Gastrocnemius medialis (tissue), 4 donors: ENCODE results near the gene KDM4B. TPM values are rescaled to one million over a fixed set of nuclear protein-coding genes. Genes with fewer than 3 reads are reported as not detected.

Experiments used
- ATAC-seq, 2 donors: fragments of 150-250 bp; one replicate each; pipeline ENCODE4 v1.9.1; 2016
- DNase-seq, 2 donors: peaks; one replicate each; pipeline ENCODE4 v3.0.0-alpha.2; 2019
- H3K27ac ChIP-seq, 4 donors: fragments of 200-600 bp; sonication (generic); 1 replicate in 1 of 4; 2 replicates in 3 of 4; pipeline ENCODE4 v1.5.1; 2016 to 2018; ENCODE audit warnings: mild to moderate bottlenecking in 2 of 4, moderate library complexity in 1 of 4
- H3K27me3 ChIP-seq, 3 donors: fragments of 200-600 bp; sonication (generic) in 2 of 3; 1 replicate in 1 of 3; 2 replicates in 2 of 3; pipeline versions ENCODE4 v1.5.1 to v1.6.0; 2016 to 2019; ENCODE audit warnings: mild to moderate bottlenecking in 1 of 3, moderate library complexity in 1 of 3
- H3K36me3 ChIP-seq, 2 donors: fragments of 200-600 bp; sonication (generic) in 1 of 2; one replicate each; pipeline ENCODE4 v1.5.1; 2017 to 2018
- H3K4me1 ChIP-seq, 2 donors: fragments of 200-600 bp; sonication (generic) in 1 of 2; one replicate each; pipeline ENCODE4 v1.5.1; 2016 to 2017; ENCODE audit warnings: mild to moderate bottlenecking in 2 of 2
- H3K4me3 ChIP-seq, 4 donors: fragments of 200-600 bp; sonication (generic) in 3 of 4; 1 replicate in 1 of 4; 2 replicates in 3 of 4; pipeline ENCODE4 v1.5.1; 2016 to 2019; ENCODE audit warnings: mild to moderate bottlenecking in 2 of 4
- H3K9me3 ChIP-seq, 3 donors: fragments of 200-600 bp; sonication (generic) in 2 of 3; 1 replicate in 1 of 3; 2 replicates in 2 of 3; pipeline ENCODE4 v1.5.1; 2016 to 2019
- POLR2A ChIP-seq, 2 donors: fragments of 450-650 bp; IDR thresholded peaks; one replicate each; pipeline ENCODE4 v1.6.1; 2017; ENCODE audit warnings: antibody characterized with exemption in 2 of 2, mild to moderate bottlenecking in 2 of 2, moderate library complexity in 2 of 2
- in situ Hi-C, 4 donors: fragments of 200-750 bp; cut with MboI; loops; one replicate each; pipeline versions ENCODE4 v1.15.0 to v1.8.0; 2017; ENCODE audit warnings: low sequenced_read_pairs in 4 of 4
- intact Hi-C: fragments of 100-400 bp; cut with DNase I; formaldehyde crosslinking; loops from one replicate; pipeline ENCODE4 v1.15.1; 2023; ENCODE audit warnings: low total_unique reads
- total RNA-seq, 4 donors: library from RNA; depleted of rRNA; stranded (reverse); fragments of >200 nt; gene quantifications; one replicate each; pipeline versions ENCODE4 v1.1.0 to v1.2.3, GENCODE V29; 2016
- TF ChIP-seq, protein P1 (sequence below), 5 experiments: fragments of 450-650 bp in 3 of 5; fragments of 200-600 bp in 2 of 5; sonication (generic) in 2 of 5; IDR thresholded peaks in 4 of 5; conservative IDR thresholded peaks in 1 of 5; 1 replicate in 4 of 5; 2 replicates in 1 of 5; pipeline ENCODE4 v1.5.1; 2016 to 2019; ENCODE audit warnings: antibody characterized with exemption in 5 of 5, mild to moderate bottlenecking in 3 of 5, moderate library complexity in 3 of 5

KDM4B gene
- total RNA-seq, 4 donors from 2014 or later = 40.9 to 61.4 (median 46.4) TPM

DNA sequence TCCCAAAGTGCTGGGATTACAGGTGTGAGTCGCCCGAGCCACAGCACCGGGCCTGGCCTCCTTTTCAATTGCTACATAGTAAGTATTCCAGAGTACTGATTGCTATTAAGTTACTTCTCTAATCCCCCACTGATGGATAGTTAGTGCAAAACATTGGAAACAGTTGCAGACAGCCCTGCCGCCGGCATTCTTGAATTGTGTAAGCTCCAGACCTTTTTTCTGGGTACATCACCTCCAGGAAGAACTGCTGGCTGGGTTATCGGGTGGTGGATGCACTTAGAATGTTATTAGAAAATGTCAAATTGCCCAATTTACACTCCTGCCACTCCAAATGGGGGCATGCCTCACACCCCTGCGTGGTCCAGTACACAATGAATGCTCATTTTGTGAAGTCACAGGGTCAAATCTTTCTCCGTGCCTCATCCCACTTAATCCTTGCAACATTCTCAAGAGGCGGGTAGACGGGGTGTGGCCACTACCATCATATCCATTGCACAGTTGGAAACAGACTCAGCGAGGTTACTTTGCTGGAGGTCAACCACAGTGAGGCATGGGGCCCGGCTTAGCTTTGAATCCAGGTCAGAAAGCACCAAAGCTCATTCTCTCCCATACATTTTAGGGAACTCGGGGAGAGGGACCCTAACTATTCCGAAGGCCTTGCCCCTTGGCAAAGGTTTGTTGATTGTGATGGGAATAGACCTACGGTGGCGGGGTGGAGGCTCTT is 1.0 kb upstream of the KDM4B start:
- H3K27ac ChIP-seq = peak overlapping the region; percentile 70 to 87 (median 75)
- H3K9me3 ChIP-seq = no peaks in the 10 kb centered on the region
- ATAC-seq (no peak), DNase-seq (no peak)
- peaks cover 34% of the 10 kb centered on the region in 2 donors for H3K4me1 ChIP-seq
- peak overlapping the region; percentile 37 to 62 (median 41) for H3K4me3 ChIP-seq
- no peaks in the 10 kb centered on the region for H3K27me3 ChIP-seq
- H3K36me3 ChIP-seq = no peaks in the 10 kb centered on the region
- TF ChIP-seq, protein P1, sequence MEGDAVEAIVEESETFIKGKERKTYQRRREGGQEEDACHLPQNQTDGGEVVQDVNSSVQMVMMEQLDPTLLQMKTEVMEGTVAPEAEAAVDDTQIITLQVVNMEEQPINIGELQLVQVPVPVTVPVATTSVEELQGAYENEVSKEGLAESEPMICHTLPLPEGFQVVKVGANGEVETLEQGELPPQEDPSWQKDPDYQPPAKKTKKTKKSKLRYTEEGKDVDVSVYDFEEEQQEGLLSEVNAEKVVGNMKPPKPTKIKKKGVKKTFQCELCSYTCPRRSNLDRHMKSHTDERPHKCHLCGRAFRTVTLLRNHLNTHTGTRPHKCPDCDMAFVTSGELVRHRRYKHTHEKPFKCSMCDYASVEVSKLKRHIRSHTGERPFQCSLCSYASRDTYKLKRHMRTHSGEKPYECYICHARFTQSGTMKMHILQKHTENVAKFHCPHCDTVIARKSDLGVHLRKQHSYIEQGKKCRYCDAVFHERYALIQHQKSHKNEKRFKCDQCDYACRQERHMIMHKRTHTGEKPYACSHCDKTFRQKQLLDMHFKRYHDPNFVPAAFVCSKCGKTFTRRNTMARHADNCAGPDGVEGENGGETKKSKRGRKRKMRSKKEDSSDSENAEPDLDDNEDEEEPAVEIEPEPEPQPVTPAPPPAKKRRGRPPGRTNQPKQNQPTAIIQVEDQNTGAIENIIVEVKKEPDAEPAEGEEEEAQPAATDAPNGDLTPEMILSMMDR (IDR thresholded peaks at IDR 0.05 in 4 of 5, conservative IDR thresholded peaks at IDR 0.05 in 1 of 5) = no peak
- TF ChIP-seq POLR2A (IDR thresholded peaks at IDR 0.05) = no peak
- intact Hi-C loops (no loop called here), in situ Hi-C loops (no loop called here)

DNA sequence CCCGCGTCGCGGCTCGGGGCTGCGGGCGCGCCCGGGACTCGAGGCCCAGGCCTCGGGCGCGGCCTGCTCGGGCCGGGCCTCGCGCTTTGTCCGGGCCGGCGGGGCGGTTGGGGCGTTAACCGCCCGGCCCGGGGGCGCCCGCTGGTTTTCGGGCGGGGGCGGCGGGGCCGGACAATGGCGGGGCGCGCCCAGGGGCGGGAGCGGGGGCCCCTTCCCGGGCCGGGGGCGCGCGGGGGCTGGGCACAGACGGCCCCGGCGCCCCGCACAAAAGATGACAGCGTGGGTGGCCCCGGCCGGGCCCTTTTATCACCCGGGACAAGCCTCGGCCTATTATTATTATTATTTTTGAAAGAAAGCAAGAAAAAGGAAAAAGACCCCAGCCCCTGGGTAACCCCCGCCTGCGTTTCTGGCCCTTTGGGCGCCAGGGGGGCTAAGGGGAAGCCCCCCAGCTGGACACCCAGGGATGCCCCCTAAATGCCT is 419 bp downstream of the KDM4B start:
- intact Hi-C loops (no loop called here), in situ Hi-C loops (no loop called here)
- Histone ChIP-seq H3K27me3 (no peaks in the 10 kb centered on the region), H3K4me1 (peaks cover 44 to 47% of the 10 kb centered on the region in 2 donors), H3K9me3 (no peaks in the 10 kb centered on the region), H3K4me3 (peak overlapping the region; percentile 64 to 91 (median 81)), H3K36me3 (no peaks in the 10 kb centered on the region), H3K27ac (peak overlapping the region; percentile 87 to 96 (median 92))
- TF ChIP-seq, protein P1 (IDR thresholded peaks at IDR 0.05 in 4 of 5, conservative IDR thresholded peaks at IDR 0.05 in 1 of 5) = no peak
- no peak for TF ChIP-seq POLR2A (IDR thresholded peaks at IDR 0.05)
- peak; percentile 0 to 5 for ATAC-seq
- DNase-seq = no peak

- no peaks in the 10 kb centered on the region for H3K9me3 ChIP-seq
- H3K4me3 ChIP-seq = peak overlapping the region; percentile 64 to 91 (median 81)
- DNase-seq (no peak), ATAC-seq (peak in 1 of 2 donors; percentile 13)
- in situ Hi-C loops (no loop called here), intact Hi-C loops (loop anchor here (5.0 to 10.0 kb wide), 3 partner anchors 168 to 435 kb away; partner anchors contain the start of gene PLIN5)
- no peak for TF ChIP-seq POLR2A (IDR thresholded peaks at IDR 0.05)
- TF ChIP-seq, protein P1 (IDR thresholded peaks at IDR 0.05 in 4 of 5, conservative IDR thresholded peaks at IDR 0.05 in 1 of 5) = no peak
- H3K27ac ChIP-seq = peak overlapping the region; percentile 87 to 96 (median 92)
- peaks cover 49 to 50% of the 10 kb centered on the region in 2 donors for H3K4me1 ChIP-seq
- H3K36me3 ChIP-seq = no peaks in the 10 kb centered on the region
- H3K27me3 ChIP-seq = no peaks in the 10 kb centered on the region
Measured at GRCh38 chr19:4969772-4970531, 1.0 kb downstream of the KDM4B start.

GRCh38 chr19:4970558-4971423 is 1.9 kb downstream of the KDM4B start:
- H3K4me3 ChIP-seq = peak overlapping the region; percentile 64 to 91 (median 81)
- intact Hi-C loops = loop anchor here (5.0 to 10.0 kb wide), 3 partner anchors 168 to 436 kb away; partner anchors contain the start of gene PLIN5
- peak overlapping the region; percentile 87 to 96 (median 92) for H3K27ac ChIP-seq
- peak; percentile 73 to 75 for TF ChIP-seq POLR2A (IDR thresholded peaks at IDR 0.05)
- TF ChIP-seq, protein P1 (IDR thresholded peaks at IDR 0.05 in 4 of 5, conservative IDR thresholded peaks at IDR 0.05 in 1 of 5) = no peak
- peak; percentile 34 to 49 for ATAC-seq
- peak; percentile 68 to 83 for DNase-seq
- no peaks in the 10 kb centered on the region for H3K36me3 ChIP-seq
- H3K9me3 ChIP-seq = no peaks in the 10 kb centered on the region
- H3K4me1 ChIP-seq = peaks cover 58% of the 10 kb centered on the region in 2 donors
- in situ Hi-C loops = no loop called here
- no peaks in the 10 kb centered on the region for H3K27me3 ChIP-seq
